ENCODE measurements around the gene OTOP3.

- no peak for TF ChIP-seq CTCF (IDR thresholded peaks at IDR 0.05)
- TF ChIP-seq POLR2A (IDR thresholded peaks at IDR 0.05), result no peak
- TF ChIP-seq POLR2AphosphoS5 (IDR thresholded peaks at IDR 0.05; ENCODE audit: insufficient read depth in 1 of 2, low read depth in 1 of 2), result no peak
These were observed 18.4 kb downstream of the OTOP3 start for GRCh38 chr17:74954115-74954514.
